Caco-2 (cell line): Measurements from ENCODE around the gene GIGYF1. TPM values are rescaled to one million over a fixed set of nuclear protein-coding genes. Genes with fewer than 3 reads are reported as not detected.

Experiments used
- BruUV-seq: library from RNA; stranded (reverse); fragments of 400-500 nt; replicated peaks from 2 replicates; lab custom pipeline; 2021; lab: Mats Ljungman, UMichigan
- CTCF ChIA-PET: fragments of 300-600 bp; sonication (Branson Sonifier 250); formaldehyde crosslinking; loops from one replicate; lab custom pipeline; 2022; ENCODE audit warnings: antibody characterized with exemption; lab: Charles Lee
- POLR2A ChIA-PET: fragments of 300-600 bp; sonication (Branson Sonifier 250); formaldehyde crosslinking; loops from one replicate; lab custom pipeline; 2022; ENCODE audit warnings: antibody characterized with exemption; lab: Charles Lee
- DNase-seq, 2 experiments: peaks; one replicate each; pipeline versions ENCODE4 v3.0.0 to v3.0.0-alpha.2; 2020 to 2022
- H3K27me3 ChIP-seq: replicated peaks from 2 replicates; pipeline ENCODE4 v1.6.0; 2011; ENCODE audit warnings: low read length; ENCODE audit not compliant: control insufficient read depth, insufficient read depth
- H3K36me3 ChIP-seq: 2 replicates; pipeline ENCODE4 v1.5.1; 2011; ENCODE audit warnings: low read length; ENCODE audit not compliant: control insufficient read depth, insufficient read depth
- H3K4me1 ChIP-seq: fragments of 250-450 bp; sonication (Bioruptor Pico); 2 replicates; pipeline ENCODE4 v1.5.1; 2020; ENCODE audit warnings: mild to moderate bottlenecking
- H3K4me3 ChIP-seq: 2 replicates; pipeline ENCODE4 v1.5.1; 2011; ENCODE audit warnings: low read depth, mild to moderate bottlenecking, control low read depth, low read length
- H3K9me3 ChIP-seq: fragments of 250-450 bp; sonication (Bioruptor Pico); 2 replicates; pipeline ENCODE4 v1.5.1; 2020; ENCODE audit warnings: mild to moderate bottlenecking, moderate library complexity
- H3K27ac Mint-ChIP-seq: one replicate; pipeline ENCODE4 v1.8.0; 2022; ENCODE audit warnings: mixed read lengths; ENCODE audit not compliant: unreplicated experiment
- H3K27me3 Mint-ChIP-seq: one replicate; pipeline ENCODE4 v1.8.0; 2022; ENCODE audit warnings: mixed read lengths; ENCODE audit not compliant: insufficient read depth, unreplicated experiment
- H3K36me3 Mint-ChIP-seq: one replicate; pipeline ENCODE4 v1.8.0; 2022; ENCODE audit warnings: mild to moderate bottlenecking, mixed read lengths; ENCODE audit not compliant: insufficient read depth, unreplicated experiment
- H3K4me1 Mint-ChIP-seq: one replicate; pipeline ENCODE4 v1.8.0; 2022; ENCODE audit warnings: low read depth, mixed read lengths; ENCODE audit not compliant: unreplicated experiment
- H3K4me3 Mint-ChIP-seq: one replicate; pipeline ENCODE4 v1.8.0; 2022; ENCODE audit warnings: mild to moderate bottlenecking, moderate library complexity, mixed read lengths; ENCODE audit not compliant: unreplicated experiment
- H3K9me3 Mint-ChIP-seq: one replicate; pipeline ENCODE4 v1.8.0; 2022; ENCODE audit warnings: mixed read lengths; ENCODE audit not compliant: unreplicated experiment
- intact Hi-C: fragments of 100-400 bp; cut with micrococcal nuclease; formaldehyde crosslinking; loops from one replicate; pipeline ENCODE4 v1.10.0; 2022; ENCODE audit not compliant: unreplicated experiment
- total RNA-seq: library from RNA; stranded (reverse); gene quantifications from 2 replicates; pipeline ENCODE4 v1.2.3, GENCODE V29; 2022
- TF ChIP-seq, protein P1 (sequence below), 2 experiments: fragments of 200-600 bp in 1 of 2; IDR thresholded peaks; 1 replicate in 1 of 2; 2 replicates in 1 of 2; pipeline versions ENCODE4 v1.5.1 to v1.8.0; 2011 to 2022; ENCODE audit warnings: antibody characterized with exemption in 1 of 2, control low read depth in 1 of 2, inconsistent platforms in 1 of 2, low read depth in 1 of 2, low read length in 1 of 2, mild to moderate bottlenecking in 1 of 2, moderate library complexity in 1 of 2; ENCODE audit not compliant: insufficient read depth in 1 of 2, severe bottlenecking in 1 of 2, unreplicated experiment in 1 of 2

GIGYF1 gene
- total RNA-seq, 1 experiment from 2014 or later = 53.1 TPM

DNA sequence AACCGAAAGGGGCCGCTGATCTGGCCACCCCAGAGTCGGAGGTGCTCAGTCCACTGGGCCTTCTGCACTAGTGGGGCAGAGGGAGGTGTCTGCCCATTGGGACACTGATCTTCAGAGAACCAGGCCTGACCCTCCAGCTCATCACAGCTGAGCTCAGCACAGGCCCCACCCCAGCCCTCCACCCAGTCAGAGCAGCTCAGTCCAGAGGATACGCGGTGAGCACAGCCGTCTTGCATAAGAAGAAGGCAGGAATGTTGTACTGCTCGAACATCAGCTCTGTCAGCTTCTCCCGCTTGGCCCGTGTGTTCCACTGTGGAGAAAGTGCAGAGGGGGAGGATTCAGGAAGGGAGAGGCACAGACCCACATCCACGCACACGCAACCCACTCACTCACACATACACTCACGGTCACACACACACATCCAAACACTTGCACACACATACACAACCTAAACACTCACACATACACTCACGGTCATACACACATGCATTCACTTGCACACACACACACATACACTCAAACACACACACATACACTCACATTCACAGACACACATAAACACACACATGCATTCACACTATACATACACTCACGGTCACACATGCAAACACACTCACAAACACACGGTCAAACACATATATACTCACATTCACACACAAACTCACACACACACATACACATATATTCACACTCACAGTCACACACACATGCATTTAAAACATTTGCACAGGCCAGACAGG lies 44.1 kb downstream of the GIGYF1 start:
- no TSS peak for BruUV-seq
- H3K36me3 ChIP-seq = no peaks in the 10 kb centered on the region

DNA sequence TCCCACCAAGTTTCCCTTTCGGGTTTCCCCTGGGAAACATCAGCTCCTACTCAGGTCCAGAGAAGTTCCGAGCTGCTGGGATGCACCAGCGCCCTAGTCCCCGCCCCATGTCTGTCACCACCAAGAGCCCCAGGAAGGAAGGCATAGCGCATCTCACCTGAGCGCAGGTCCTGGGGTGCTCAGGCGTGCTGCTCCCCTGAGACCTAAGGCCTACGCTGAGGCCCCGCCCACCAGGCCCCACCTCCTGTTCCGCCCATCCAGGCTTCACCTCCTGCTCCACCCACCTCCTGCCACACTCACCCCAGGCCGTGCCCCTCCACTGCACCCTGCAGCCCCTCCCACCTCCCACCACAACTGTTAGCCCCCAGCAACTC lies 51.5 kb downstream of the GIGYF1 start:
- H3K27ac Mint-ChIP-seq = no peak overlapping the region
- no peaks in the 10 kb centered on the region for H3K27me3 Mint-ChIP-seq
- CTCF ChIA-PET = no interaction called here
- Histone ChIP-seq H3K4me1 (no peaks in the 10 kb centered on the region), H3K9me3 (no peaks in the 10 kb centered on the region), H3K4me3 (no peak overlapping the region), H3K27me3 (no peaks in the 10 kb centered on the region), H3K36me3 (no peaks in the 10 kb centered on the region)
- TF ChIP-seq, protein P1, sequence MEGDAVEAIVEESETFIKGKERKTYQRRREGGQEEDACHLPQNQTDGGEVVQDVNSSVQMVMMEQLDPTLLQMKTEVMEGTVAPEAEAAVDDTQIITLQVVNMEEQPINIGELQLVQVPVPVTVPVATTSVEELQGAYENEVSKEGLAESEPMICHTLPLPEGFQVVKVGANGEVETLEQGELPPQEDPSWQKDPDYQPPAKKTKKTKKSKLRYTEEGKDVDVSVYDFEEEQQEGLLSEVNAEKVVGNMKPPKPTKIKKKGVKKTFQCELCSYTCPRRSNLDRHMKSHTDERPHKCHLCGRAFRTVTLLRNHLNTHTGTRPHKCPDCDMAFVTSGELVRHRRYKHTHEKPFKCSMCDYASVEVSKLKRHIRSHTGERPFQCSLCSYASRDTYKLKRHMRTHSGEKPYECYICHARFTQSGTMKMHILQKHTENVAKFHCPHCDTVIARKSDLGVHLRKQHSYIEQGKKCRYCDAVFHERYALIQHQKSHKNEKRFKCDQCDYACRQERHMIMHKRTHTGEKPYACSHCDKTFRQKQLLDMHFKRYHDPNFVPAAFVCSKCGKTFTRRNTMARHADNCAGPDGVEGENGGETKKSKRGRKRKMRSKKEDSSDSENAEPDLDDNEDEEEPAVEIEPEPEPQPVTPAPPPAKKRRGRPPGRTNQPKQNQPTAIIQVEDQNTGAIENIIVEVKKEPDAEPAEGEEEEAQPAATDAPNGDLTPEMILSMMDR (IDR thresholded peaks at IDR 0.05; ENCODE audit: insufficient read depth in 1 of 2, low read depth in 1 of 2, low read length in 1 of 2, severe bottlenecking in 1 of 2, unreplicated experiment in 1 of 2) = no peak
- no peaks in the 10 kb centered on the region for H3K36me3 Mint-ChIP-seq
- DNase-seq = no peak
- H3K4me1 Mint-ChIP-seq = no peaks in the 10 kb centered on the region
- intact Hi-C loops = no loop called here
- POLR2A ChIA-PET = no interaction called here
- no TSS peak for BruUV-seq
- no peak overlapping the region for H3K4me3 Mint-ChIP-seq
- no peaks in the 10 kb centered on the region for H3K9me3 Mint-ChIP-seq

More for the DNA sequence above, 44.1 kb downstream of the GIGYF1 start:
- H3K27me3 ChIP-seq = no peaks in the 10 kb centered on the region
- peak; percentile 71 to 73 for DNase-seq
- H3K4me3 ChIP-seq = no peak overlapping the region
- Mint-ChIP-seq H3K36me3 (no peaks in the 10 kb centered on the region), H3K27me3 (no peaks in the 10 kb centered on the region), H3K9me3 (no peaks in the 10 kb centered on the region), H3K4me3 (no peak overlapping the region), H3K27ac (no peak overlapping the region), H3K4me1 (peaks cover 7% of the 10 kb centered on the region)
- intact Hi-C loops = loop anchor here (1.0 kb wide), 1 partner anchor 37 kb away; no protein-coding TSS in a partner anchor
- ChIA-PET CTCF (interaction anchor here (0.6 to 2.2 kb wide), 4 partner anchors 16 to 450 kb away, joined by 3 to 14 read pairs (median 9); partner anchors contain the start of gene POP7), POLR2A (interaction anchor here (0.5 to 0.7 kb wide), 3 partner anchors 37 to 220 kb away, joined by 3 to 4 read pairs (median 4); partner anchors contain the start of genes MOSPD3 and POP7)
- H3K9me3 ChIP-seq = no peaks in the 10 kb centered on the region
- TF ChIP-seq, protein P1 (IDR thresholded peaks at IDR 0.05; ENCODE audit: insufficient read depth in 1 of 2, low read depth in 1 of 2, low read length in 1 of 2, severe bottlenecking in 1 of 2, unreplicated experiment in 1 of 2) = no peak
- H3K4me1 ChIP-seq = peaks cover 6% of the 10 kb centered on the region

DNA sequence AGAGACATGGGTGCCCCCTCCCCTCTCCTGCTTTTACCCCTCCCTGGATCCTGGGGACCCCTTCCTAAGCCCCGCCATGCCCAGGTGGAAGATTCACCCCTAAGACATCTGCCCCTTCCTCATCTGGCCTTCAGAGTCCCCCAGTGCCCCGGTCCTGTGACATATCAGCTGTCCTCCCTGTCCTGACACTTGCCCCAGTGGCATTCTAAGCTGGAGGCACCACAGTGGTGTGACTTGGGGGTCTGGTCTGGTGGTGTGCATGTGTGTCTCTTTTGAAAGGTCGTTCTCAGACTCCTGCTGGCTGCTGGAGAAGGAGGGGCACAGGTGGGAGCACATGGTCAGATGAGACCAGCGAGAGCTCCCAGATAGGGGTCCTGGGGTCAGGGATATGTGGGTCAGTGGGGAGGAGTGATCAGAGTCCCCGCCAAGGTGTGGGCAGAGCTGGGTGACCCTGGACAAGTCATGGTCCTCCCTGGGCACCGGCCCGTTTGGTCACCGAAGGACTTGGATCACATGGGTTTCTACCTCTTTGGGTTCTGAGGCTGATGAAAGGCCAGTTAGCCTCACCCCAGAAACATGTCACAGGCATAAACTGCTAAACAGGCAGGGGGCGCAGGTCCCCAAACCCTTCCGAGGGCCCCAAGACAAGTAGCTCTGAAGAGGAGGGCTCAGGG lies 52.1 kb downstream of the GIGYF1 start:
- H3K4me3 ChIP-seq = no peak overlapping the region
- H3K36me3 Mint-ChIP-seq = no peaks in the 10 kb centered on the region
- H3K27ac Mint-ChIP-seq = no peak overlapping the region
- no peaks in the 10 kb centered on the region for H3K9me3 ChIP-seq
- H3K36me3 ChIP-seq = no peaks in the 10 kb centered on the region
- no peaks in the 10 kb centered on the region for H3K27me3 ChIP-seq
- H3K4me3 Mint-ChIP-seq = no peak overlapping the region
- H3K9me3 Mint-ChIP-seq = no peaks in the 10 kb centered on the region
- TF ChIP-seq, protein P1 (IDR thresholded peaks at IDR 0.05; ENCODE audit: insufficient read depth in 1 of 2, low read depth in 1 of 2, low read length in 1 of 2, severe bottlenecking in 1 of 2, unreplicated experiment in 1 of 2) = no peak
- BruUV-seq = no TSS peak
- H3K4me1 Mint-ChIP-seq = no peaks in the 10 kb centered on the region
- DNase-seq = no peak
- intact Hi-C loops = no loop called here
- H3K4me1 ChIP-seq = no peaks in the 10 kb centered on the region
- POLR2A ChIA-PET = no interaction called here
- no peaks in the 10 kb centered on the region for H3K27me3 Mint-ChIP-seq
- CTCF ChIA-PET = no interaction called here
